ENCODE results near the gene CDYL2.
"Not testable (repeated sequence)": the region's sequence is repeated elsewhere in the genome, so short reads cannot be mapped to it uniquely, and the experiment has no call there.

CDYL2 gene

DNA sequence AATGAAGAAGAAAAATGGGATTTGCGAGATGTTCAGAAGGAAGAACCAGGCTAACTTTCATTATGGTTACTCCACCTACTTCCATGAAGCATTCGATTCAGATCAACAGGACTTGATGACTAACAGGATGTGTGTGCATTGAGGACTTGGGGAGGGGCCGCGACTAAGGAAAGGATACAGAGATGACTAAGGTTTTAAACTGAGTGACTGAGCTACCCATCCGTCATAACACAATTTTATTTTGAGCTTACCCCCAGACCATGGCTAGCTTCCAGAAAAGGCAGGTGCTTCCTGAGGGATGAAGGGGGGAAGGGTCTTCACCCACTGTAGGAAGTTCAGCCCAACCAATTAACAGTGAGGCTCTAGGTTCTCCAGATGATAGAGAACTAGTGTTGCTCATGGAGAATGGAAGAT is 2.5 kb upstream of the CDYL2 start:
- peak; percentile 25 for DNase-seq

DNA sequence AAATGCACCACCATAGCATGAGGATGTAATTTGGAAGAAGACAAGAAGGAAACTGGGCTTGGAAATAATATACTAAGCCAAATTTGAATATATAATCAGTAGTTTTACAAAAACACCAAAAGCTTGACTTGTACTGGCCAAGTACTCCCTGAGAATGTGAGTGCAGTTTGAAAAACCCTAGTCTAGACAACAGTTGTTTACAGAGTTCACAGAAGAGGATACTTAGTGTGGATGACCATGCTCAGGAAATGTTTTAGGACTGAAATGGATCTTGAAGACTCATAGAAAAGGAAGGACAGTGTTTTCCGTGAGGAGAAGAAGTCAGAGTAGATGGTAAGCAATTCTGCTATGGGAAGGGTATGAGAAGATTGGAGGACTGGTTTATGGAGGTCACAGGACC is 1.9 kb upstream of the CDYL2 start:
- DNase-seq: no peak

DNA sequence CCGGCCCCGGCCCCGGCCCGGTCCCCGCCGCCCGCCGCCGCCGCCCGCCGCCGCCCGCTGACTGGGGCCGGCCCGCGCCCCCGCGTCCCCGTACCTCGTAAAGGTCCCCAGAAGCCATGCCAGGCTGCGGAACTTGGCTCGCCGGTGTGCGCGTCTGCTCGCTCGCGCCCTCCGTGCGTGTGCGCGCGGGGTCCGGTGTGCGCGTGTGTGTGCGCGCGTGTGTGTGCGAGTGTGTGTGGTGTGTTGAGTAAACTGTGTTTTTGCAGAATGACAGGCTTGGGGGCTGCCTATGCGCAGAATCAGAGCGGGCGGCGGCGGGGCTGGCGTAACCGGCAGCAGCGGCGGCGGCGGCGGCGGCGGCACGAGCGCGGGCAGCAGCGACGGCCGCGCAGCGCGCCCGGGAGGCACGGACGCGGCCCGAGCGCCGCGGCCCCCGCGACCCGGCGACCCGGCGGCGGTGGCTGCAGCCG is 307 bp downstream of the CDYL2 start:
- DNase-seq: peak; percentile 51

DNA sequence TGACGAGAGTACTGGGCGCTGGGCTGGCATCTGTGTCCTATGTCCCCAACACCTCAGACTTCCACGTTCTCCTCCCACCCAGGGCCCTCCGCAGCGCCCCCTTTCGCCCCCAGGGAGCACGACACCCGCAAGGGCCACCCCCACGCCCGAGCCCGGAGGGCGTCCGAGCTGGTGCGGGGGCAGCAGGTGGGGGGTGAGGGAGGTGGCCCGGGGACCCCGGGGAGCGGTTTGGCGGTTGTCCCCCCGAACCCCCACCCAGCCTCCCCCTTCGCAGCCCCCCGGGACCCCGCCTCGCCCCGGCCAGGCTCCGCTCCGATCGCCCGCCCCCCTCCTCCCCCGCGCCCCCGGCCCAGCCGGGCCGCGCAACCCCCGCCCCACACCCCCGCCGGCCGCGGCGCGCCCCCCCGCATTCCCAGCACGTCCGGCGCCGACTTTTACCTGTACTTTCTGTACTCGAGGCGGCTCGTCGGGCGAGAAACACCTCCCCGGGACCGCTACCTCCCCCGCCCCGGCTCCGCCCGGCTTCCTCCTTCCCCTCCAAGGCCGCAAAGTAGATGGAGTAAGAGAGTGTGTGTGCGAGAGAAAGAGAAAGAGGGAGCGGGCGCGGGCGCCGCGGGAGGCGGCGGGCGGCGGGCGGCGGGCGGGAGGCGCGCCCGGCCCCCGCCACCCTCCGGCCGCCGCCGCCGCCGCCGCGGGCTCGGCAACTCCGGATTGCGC is 901 bp downstream of the CDYL2 start:
- peak; percentile 40 for DNase-seq

DNA sequence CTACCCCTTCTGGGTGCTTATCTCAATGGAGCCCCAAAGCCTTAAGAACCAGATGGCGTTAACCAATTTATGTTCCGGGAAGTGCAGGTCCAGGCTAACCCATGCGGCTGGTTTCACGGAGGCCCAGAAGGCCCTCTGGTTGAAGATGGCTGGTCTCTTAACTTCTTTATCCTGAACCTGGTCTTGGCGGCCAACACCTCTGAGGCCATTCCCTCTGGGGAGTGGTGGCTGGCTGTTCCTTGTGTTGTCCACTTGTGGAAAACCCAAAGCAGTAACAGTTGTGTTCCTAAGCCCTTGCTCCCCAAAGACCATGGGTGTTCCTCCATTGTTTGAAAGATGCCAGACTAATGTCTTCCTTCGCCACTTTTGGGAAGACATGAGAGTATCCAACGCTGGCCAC is 1.5 kb downstream of the CDYL2 start:
- no peak for DNase-seq

DNA sequence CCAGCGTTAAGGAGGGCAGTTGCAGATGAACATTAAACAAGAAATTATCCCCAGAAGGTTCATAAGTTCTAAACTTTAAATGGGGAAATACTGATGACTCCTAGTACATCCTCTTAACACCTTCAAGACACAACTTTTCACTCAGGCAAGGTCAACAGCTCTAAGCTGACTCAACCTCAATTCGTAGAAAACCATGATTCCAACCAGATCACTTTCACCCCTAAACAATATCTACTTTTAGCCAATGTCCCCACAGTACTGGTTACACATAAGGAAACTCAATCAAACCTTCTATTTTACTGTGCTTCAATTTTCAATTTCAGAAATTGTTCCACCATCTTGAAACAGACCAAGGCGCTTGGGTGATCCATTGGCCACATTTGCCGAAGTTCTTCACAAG is 2.3 kb downstream of the CDYL2 start:
- no peak for DNase-seq

DNA sequence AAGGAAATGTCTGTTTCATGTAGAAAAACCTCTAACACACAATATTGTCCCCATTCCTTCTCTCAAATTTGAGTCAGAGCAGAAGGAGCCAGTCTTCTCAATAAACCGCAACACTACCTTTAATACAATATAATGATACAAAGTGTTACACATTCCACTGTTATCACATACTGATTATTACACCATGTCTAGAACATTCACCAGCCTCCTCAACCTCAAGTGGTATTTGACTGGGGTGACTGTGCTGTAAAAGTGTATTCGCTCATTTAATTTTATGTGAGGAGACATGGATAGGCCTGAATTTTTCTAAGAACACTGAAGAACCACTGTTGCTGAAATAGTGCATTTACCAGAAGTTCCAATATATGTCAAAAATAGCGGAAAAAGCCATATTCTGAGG is 10.3 kb downstream of the CDYL2 start:
- DNase-seq: no peak

DNA sequence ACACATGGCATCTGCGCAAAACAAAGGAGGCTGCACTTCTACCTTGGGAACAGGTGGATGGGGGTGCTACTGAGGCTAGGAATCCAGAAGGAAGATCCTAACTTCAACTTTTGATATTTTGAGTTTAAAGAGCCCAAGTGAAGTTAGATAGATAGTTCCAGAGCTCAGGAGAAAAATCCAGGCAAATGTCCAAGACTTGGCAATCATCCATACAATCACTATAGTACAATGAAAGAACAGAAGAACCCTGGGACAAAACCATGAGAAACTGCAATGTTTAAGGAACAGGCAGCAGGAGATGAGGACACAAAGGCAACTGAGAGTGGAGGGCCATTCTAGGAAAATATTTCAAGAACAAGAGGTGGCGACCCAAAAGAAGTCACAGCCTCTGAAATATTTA is 12.4 kb downstream of the CDYL2 start:
- DNase-seq: no peak

DNA sequence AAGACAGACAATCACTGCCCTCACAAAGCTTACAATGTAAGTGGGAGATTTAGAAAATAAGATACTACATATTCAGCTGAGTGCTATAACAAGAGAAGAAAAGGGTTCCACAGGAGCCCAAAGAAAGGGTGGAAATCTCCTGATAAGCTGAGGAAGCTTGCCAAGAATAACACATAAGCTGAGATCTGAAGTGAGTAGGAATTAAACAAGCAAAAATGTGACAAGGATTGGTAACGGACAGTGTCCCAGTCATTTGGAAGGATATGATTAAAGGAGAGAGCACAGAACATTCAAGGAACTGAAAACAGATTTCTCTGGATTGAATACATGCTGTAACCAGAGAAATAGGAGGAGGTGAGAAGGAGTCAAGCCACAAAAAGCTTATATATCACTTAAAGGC is 13.0 kb downstream of the CDYL2 start:
- DNase-seq: no peak

DNA sequence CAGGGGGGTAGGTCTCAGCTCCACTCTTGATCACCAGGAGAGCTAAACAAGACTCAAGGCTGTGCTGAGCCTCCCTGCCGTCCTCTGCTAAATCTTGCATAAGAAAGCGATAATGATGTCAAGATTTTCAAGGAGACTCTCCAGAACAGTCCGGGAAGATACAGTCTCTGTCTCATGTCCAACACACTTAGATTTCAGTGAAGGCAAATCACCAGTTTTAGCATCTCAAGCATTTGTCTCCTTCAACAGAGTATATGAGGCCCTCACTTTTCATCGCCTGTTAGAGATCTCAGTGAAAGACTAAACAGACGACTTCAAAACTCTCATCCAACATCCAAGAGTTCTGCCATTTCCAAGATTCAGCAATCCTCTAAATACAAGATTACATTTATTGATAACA is 13.6 kb downstream of the CDYL2 start:
- DNase-seq: no peak

DNA sequence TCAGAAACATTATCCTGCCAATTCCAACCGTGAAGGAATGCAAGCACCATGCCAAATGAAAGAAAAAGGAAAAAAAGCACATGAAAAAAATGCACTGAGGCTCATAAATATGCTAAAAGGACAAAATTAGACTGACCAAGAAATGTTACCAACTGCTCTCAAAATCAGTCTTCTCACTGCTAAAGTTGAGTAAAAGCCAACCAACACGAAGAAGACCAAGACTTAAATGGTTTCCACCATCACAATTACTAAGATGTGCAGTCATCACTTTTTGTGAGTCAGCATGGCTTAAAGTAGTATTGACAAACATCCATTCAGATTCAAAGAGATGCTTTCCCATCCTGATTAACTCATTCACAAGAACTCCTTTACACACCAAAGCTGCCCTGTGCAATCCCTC is 16.4 kb downstream of the CDYL2 start:
- no peak for DNase-seq

DNA sequence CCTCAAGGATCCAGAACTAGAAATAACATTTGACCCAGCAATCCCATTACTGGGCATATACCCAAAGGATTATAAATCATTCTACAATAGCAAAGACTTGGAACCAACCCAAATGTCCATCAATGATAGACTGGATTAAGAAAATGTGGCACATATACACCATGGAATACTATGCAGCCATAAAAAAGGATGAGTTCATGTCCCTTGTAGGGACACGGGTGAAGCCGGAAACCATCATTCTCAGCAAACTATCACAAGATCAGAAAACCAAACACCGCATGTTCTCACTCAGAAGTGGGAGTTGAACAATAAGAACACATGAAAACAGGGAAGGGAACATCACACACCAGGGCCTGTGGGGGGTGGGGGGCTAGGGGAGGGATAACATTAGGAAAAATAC is 17.8 kb downstream of the CDYL2 start:
- not testable (repeated sequence) for DNase-seq

DNA sequence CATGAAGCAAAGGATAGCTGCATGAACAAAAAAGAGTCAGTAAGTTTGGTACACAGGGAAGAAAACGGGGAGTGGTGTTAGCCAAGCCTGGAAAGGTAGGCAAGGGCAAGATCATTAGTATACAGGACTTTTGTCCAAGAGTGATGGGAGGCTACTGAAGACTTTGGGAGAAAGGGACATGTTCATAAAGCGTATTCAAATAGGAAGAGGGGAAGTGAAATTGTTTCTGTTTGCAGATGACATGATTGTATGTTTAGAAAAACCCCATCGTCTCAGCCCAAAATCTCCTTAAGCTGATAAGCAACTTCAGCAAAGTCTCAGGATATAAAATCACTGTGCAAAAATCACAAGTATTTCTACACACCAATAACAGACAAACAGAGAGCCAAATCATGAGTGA is 19.4 kb downstream of the CDYL2 start:
- DNase-seq: no peak

DNA sequence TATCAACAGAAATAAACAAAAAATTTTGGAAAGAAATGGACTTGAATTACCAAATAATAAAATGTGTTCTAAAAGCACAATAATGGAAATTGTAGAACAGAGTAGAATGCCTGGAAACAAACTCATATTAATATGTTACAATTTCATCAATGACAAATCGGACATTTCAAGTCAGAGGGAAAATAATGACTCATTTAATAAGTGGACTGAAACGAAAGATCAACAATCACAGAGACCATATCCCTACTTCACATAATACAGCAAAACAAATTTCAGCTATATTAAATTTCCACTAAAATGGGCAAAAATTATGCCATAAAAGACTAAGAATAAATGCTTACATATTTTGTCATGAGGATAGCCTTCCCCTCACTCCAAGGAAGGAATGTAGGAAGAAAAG is 25.7 kb downstream of the CDYL2 start:
- DNase-seq: no peak

DNA sequence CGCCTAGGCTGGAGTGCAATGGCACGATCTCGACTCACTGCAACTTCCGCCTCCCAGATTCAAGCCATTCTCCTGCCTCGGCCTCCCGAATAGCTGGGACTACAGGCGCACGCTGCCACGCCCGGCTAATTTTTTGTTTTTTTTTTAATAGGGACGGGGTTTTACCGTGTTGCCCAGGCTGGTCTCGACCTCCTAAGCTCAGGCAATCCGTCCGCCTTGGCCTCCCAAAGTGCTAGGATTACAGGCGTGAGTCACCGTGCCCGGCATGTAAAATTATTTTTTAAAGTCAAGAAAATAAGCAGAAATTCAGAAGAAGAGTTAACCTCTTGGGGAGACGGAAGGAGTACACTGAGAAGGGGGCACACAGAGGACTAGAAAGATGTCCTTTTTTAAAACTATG is 27.5 kb downstream of the CDYL2 start:
- no peak for DNase-seq

DNA sequence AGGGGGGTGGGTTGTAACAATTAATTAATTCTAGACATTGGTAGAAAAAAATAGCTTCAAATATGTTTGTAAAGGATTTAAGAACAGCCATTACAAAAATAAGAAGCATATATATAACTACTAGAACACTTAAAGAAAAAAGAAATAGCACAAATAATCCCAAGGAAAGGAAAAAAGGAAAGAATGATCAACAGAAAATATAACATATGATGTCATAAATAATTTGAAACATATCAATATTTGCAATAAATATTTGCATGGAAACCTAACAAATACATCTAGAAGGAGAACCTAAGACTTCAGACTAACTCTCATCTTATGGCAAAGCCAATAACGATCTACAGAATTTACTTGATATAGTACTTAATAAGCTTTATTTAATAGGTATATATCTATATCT is 28.9 kb downstream of the CDYL2 start:
- no peak for DNase-seq

DNA sequence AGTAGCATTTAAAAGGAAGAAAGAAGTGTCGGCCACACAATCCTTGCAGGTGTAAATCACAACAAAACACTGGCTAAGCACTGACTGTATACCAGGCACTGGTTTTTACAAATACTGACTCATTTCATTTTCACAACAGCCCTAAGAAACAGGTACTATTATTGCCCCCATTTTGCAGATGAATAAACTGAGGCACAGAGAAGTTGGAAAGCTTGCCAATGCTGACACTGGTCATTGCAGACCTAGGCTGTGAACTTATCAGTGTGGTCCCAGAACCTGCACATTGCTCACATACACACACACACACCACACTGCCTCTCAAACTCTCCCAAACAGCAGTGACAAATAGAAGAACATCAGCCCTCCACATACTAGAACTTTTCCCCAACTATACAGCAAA is 37.6 kb downstream of the CDYL2 start:
- no peak for DNase-seq

DNA sequence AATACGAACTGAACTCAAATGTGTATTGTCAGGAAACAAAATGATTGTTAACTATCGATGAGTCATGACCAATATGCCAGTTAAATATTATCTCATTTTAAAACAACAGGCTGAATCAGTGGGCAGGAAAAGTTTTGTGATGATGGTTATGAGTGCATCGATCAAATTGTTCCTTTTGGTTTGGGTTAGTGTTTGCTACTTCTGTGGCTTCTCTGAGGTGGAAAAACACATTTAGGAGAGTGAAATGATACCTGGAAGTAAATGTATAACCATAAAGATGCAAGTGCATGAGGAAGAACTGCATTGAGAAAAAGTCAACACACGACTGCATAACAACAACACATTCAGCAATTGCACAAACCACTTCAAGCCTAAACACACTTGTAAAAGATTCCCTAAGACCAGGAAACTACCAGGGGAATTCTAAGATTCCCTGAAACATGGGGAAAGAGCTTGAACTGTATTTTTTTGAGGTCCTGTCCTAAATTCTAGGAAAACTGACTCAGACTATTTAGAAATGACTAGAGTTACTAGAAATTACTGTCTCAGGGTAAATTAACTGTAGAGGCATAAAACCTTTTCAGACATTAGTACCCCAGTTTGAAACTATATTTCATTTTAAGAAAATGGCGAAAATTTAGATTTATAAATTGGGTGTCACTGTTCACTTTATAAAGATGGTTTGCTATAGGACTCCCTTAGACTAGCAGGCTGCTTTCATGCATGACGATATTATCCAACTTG is 44.8 kb downstream of the CDYL2 start:
- DNase-seq: no peak

DNA sequence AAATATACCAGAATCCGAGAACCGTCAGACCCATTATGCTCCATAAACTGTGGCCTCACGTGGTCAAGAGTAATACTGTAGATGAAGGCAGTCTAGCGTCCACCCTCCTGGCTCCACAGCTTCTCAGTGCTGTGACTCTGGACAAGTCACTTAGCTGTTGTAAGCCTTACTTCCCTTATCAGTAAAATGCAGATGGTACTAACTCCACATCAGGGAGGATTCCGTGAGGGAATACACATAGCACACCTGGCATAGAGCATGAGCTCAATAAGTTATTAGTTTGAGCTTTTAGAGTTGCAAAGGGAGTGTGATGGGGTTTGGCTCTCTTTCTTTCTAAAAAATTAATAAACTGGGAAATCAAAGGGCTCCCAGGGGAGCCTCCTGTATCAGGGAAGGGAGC is 49.9 kb downstream of the CDYL2 start:
- DNase-seq: no peak

DNA sequence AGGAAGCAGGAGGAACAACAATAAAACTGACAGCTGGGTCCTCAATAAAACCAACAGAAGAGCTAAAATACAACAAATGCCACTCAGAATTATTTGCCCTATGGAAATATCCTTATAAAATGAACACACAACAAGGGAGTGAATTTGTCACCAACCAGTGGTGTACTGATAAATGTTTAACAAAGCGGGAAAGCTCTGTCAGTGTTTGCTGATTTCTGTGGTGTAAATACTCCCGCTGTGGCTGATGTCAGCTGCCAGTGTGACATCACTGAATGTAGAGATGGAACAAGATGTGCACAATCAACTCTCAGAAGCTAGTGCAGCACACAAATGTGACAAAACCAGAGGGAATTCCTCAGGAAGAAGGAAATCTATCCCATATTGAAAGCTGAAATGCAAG is 51.9 kb downstream of the CDYL2 start:
- DNase-seq: no peak

DNA sequence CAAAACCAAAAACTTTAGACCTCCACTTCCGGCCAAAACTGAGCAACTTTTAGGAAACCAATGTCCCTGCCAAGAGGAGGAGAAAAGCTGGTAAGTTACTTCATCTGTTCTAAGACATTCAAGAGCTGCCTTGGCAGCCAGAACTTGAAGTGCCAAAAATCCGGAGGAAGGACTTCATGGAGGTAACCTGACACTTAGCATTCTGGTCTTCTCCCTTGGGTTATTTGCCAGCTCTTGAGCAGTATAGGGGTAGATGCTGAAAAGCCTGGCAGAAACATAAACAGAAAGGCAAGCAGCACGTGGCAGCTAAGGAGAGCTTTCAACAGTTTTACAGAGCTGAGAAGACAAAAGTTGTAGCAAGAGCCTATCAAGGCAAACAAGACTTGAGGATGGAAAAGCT is 53.2 kb downstream of the CDYL2 start:
- DNase-seq: no peak

DNA sequence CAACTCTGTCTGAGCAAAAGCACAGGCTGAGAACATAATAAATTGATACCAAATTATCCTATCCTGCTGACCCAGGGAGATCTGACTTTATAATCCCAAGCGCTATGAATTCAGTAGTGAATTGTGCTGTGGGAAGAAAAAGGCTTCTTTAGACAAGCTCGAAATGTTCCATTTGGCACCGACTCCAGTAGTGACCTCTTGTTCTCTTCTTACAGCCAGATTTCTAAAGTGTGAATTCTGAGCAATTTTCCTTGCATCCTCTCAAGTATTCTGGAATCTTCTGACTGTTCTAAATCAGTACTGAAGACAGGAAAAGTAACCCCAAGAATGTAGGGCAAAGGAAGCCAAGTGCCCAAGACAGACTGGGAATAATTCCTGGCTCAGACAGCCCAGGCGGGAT is 58.2 kb downstream of the CDYL2 start:
- no peak for DNase-seq

DNA sequence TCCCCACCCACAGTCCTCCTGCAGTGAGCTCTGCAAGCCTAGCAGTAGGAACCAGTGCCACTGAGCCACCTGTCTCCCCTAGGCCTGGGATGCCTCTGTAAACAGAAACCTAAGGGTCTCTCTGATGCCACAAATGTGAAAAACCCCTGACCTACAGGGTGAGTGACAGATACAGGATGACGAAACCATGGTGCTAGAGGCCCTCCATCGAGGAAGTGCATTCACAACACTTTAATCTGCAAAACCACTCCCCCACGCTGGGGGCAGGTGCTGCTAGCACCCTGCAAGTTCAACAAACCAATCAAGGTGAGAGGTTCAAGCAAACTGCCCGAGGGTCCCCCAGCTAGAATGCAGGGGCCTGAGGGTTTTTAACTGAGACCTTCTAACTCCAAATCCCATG is 59.5 kb downstream of the CDYL2 start:
- DNase-seq: no peak

DNA sequence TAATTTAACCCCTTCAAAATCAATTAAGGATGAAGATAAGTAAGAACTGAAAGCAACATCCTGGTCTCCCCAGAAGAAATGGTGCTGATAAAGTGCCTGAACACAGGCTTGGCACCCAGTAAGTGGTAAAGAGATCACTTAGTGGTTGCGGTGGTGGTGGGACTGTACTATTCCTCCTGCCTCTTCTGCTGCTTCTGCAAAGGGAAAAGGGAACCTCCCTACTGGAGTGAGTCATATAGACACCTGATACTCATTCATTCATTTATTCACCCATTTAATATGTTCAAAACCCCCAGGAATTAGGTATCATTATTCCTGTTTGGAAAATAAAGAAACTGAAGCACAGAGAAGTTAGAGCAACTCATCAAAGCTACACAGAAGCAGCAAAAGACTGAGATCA is 60.6 kb downstream of the CDYL2 start:
- no peak for DNase-seq

DNA sequence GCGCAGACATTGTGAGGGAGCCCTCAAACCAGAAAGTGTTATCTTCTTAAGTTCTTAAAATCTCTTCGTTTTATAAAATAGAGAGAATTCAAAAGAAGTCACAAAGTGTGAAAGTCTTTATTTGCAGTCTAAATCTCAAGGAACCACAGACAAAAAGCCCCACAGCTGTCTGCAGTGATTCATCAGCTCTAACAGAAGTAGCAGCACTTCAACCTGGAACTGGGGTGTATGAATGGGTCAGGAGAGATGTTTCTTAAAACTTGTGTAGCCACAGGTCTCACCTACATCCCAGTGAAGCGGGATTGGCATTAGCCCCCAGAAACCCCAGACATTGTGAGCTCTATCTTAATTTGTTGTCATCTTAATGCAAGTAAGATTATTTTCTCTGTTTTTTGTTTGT is 61.1 kb downstream of the CDYL2 start:
- DNase-seq: no peak
